Hepatocyte (in vitro differentiated cells): Measurements from ENCODE around the gene FCGR3A. TPM values are rescaled to one million over a fixed set of nuclear protein-coding genes. Genes with fewer than 3 reads are reported as not detected.
"Not testable (repeated sequence)": the region's sequence is repeated elsewhere in the genome, so short reads cannot be mapped to it uniquely, and the experiment has no call there.

Source experiments
- DNase-seq: peaks from one replicate; pipeline ENCODE4 v3.0.0-alpha.2; 2016; ENCODE audit warnings: low spot score
- H2AFZ ChIP-seq: fragments of 200-600 bp; sonication (generic); 2 replicates; pipeline ENCODE4 v1.6.0; 2016; ENCODE audit warnings: antibody characterized with exemption, mild to moderate bottlenecking
- H3K27ac ChIP-seq: fragments of 200-600 bp; sonication (generic); 2 replicates; pipeline ENCODE4 v1.5.1; 2016; ENCODE audit warnings: mild to moderate bottlenecking
- H3K27me3 ChIP-seq: fragments of 200-600 bp; sonication (generic); 2 replicates; pipeline ENCODE4 v1.6.1; 2016
- H3K36me3 ChIP-seq: fragments of 200-600 bp; sonication (generic); replicated peaks from 2 replicates; pipeline ENCODE4 v1.5.1; 2016; ENCODE audit warnings: low read depth; ENCODE audit not compliant: insufficient read depth
- H3K4me1 ChIP-seq: fragments of 200-600 bp; sonication (generic); 2 replicates; pipeline ENCODE4 v1.5.1; 2016; ENCODE audit warnings: mild to moderate bottlenecking, moderate library complexity; ENCODE audit not compliant: insufficient read depth
- H3K4me2 ChIP-seq: fragments of 200-600 bp; sonication (generic); 2 replicates; pipeline ENCODE4 v1.6.0; 2016
- H3K4me3 ChIP-seq: fragments of 200-600 bp; sonication (generic); 2 replicates; pipeline ENCODE4 v1.5.1; 2016; ENCODE audit warnings: mild to moderate bottlenecking
- H3K79me2 ChIP-seq: fragments of 200-600 bp; sonication (generic); 2 replicates; pipeline ENCODE4 v1.6.0; 2017; ENCODE audit warnings: mild to moderate bottlenecking
- H3K9me2 ChIP-seq: fragments of 200-600 bp; sonication (generic); replicated peaks from 2 replicates; pipeline ENCODE4 v1.6.0; 2017; ENCODE audit warnings: mild to moderate bottlenecking; ENCODE audit not compliant: insufficient read depth
- H3K9me3 ChIP-seq: fragments of 200-600 bp; sonication (generic); 2 replicates; pipeline ENCODE4 v1.5.1; 2016; ENCODE audit warnings: low read depth, mild to moderate bottlenecking
- H4K20me1 ChIP-seq: fragments of 200-600 bp; sonication (generic); 2 replicates; pipeline ENCODE4 v1.6.0; 2016; ENCODE audit warnings: mild to moderate bottlenecking; ENCODE audit not compliant: insufficient read depth, poor library complexity, severe bottlenecking
- WGBS: methylation state at CpG from one replicate; pipeline ENCODE4 v1.1.6; 2016; ENCODE audit warnings: low lambda C conversion rate; ENCODE audit errors: missing lambda C conversion rate; 5-methylcytosine and 5-hydroxymethylcytosine counted together
- polyA plus RNA-seq: library from polyadenylated mRNA; unstranded; fragments of >200 nt; fragmentation: Nextera tagmentation; extraction: Ambion mirVana; gene quantifications from 2 replicates; pipeline ENCODE4 v1.2.1, GENCODE V29; 2016
- total RNA-seq: library from RNA; depleted of rRNA; stranded (reverse); fragments of >200 nt; gene quantifications from 2 replicates; pipeline ENCODE4 v1.2.3, GENCODE V29; 2014

FCGR3A gene
- total and polyA plus RNA-seq, 2 experiments from 2014 or later, result 0.17 to 0.31 TPM

GRCh38 chr1:161589920-161590319, 40.3 kb upstream of the FCGR3A start:
- not testable (repeated sequence) for H3K4me2 ChIP-seq, H2AFZ ChIP-seq, H3K36me3 ChIP-seq, H3K4me1 ChIP-seq, H3K27me3 ChIP-seq, H3K27ac ChIP-seq, H3K9me2 ChIP-seq, H3K9me3 ChIP-seq, H3K79me2 ChIP-seq, H3K4me3 ChIP-seq, H4K20me1 ChIP-seq, DNase-seq
- 71% methylated on average over 1 of the region's 6 CpGs for WGBS

GRCh38 chr1:161589365-161589764, 39.7 kb upstream of the FCGR3A start:
- not testable (repeated sequence) for H3K27me3 ChIP-seq, H4K20me1 ChIP-seq, H3K36me3 ChIP-seq, H3K79me2 ChIP-seq, H3K9me3 ChIP-seq, H3K4me1 ChIP-seq, H3K27ac ChIP-seq, H3K4me2 ChIP-seq, H3K4me3 ChIP-seq, H3K9me2 ChIP-seq, H2AFZ ChIP-seq, DNase-seq
- WGBS, result 61% methylated on average over 8 of the region's 8 CpGs

- H3K27ac ChIP-seq, H3K36me3 ChIP-seq, H3K79me2 ChIP-seq, H3K4me2 ChIP-seq, H3K9me2 ChIP-seq, H2AFZ ChIP-seq, H3K4me3 ChIP-seq, H4K20me1 ChIP-seq, H3K27me3 ChIP-seq, H3K9me3 ChIP-seq, DNase-seq, H3K4me1 ChIP-seq: not testable (repeated sequence)
- no CpG with 5 or more reads among the region's 6 CpGs for WGBS
Observed at GRCh38 chr1:161588596-161588995, 39.0 kb upstream of the FCGR3A start.

- H3K79me2 ChIP-seq, H4K20me1 ChIP-seq: not testable (repeated sequence)
- WGBS, result no CpG with 5 or more reads among the region's 4 CpGs
Observed at GRCh38 chr1:161582882-161583281, 33.3 kb upstream of the FCGR3A start.

GRCh38 chr1:161580879-161581537, 31.4 kb upstream of the FCGR3A start:
- not testable (repeated sequence) for H3K9me2 ChIP-seq, DNase-seq, H3K27me3 ChIP-seq, H3K4me3 ChIP-seq, H4K20me1 ChIP-seq, H3K4me2 ChIP-seq, H3K4me1 ChIP-seq, H3K36me3 ChIP-seq, H3K9me3 ChIP-seq, H3K79me2 ChIP-seq, H2AFZ ChIP-seq, H3K27ac ChIP-seq
- no CpG with 5 or more reads among the region's 4 CpGs for WGBS

More at GRCh38 chr1:161582882-161583281, 33.3 kb upstream of the FCGR3A start:
- not testable (repeated sequence) for H3K4me3 ChIP-seq, H3K4me1 ChIP-seq, H3K9me2 ChIP-seq, H3K36me3 ChIP-seq, H3K4me2 ChIP-seq, DNase-seq, H2AFZ ChIP-seq, H3K27ac ChIP-seq, H3K27me3 ChIP-seq, H3K9me3 ChIP-seq

GRCh38 chr1:161579856-161580507, 30.4 kb upstream of the FCGR3A start:
- not testable (repeated sequence) for H3K27me3 ChIP-seq, H2AFZ ChIP-seq, H3K27ac ChIP-seq, H3K4me3 ChIP-seq, H3K4me1 ChIP-seq, H3K4me2 ChIP-seq, H3K79me2 ChIP-seq, H4K20me1 ChIP-seq, H3K9me2 ChIP-seq, H3K9me3 ChIP-seq, H3K36me3 ChIP-seq, DNase-seq
- no CpG with 5 or more reads among the region's 8 CpGs for WGBS

- not testable (repeated sequence) for H3K4me3 ChIP-seq, H3K9me3 ChIP-seq, H3K79me2 ChIP-seq, DNase-seq, H3K4me2 ChIP-seq, H3K27ac ChIP-seq, H3K9me2 ChIP-seq, H3K4me1 ChIP-seq, H2AFZ ChIP-seq, H3K36me3 ChIP-seq, H3K27me3 ChIP-seq, H4K20me1 ChIP-seq
Observed at GRCh38 chr1:161576676-161577075, 27.1 kb upstream of the FCGR3A start.

- H2AFZ ChIP-seq, H3K36me3 ChIP-seq: not testable (repeated sequence)
- WGBS, result 79% methylated on average over 2 of the region's 8 CpGs
Observed at GRCh38 chr1:161571703-161572102, 22.1 kb upstream of the FCGR3A start.

GRCh38 chr1:161566602-161566960, 17.0 kb upstream of the FCGR3A start:
- not testable (repeated sequence) for H3K36me3 ChIP-seq, H3K9me3 ChIP-seq, H3K79me2 ChIP-seq, H4K20me1 ChIP-seq, H3K9me2 ChIP-seq, H3K4me3 ChIP-seq, H3K27ac ChIP-seq, DNase-seq, H3K4me1 ChIP-seq, H2AFZ ChIP-seq, H3K27me3 ChIP-seq
- H3K4me2 ChIP-seq, result peak overlapping the region; percentile 12
- 100% methylated on average over 1 of the region's 3 CpGs for WGBS

More at GRCh38 chr1:161571703-161572102, 22.1 kb upstream of the FCGR3A start:
- H3K4me3 ChIP-seq, H3K4me1 ChIP-seq, H3K4me2 ChIP-seq, H3K27me3 ChIP-seq, H3K9me2 ChIP-seq, DNase-seq, H3K27ac ChIP-seq, H4K20me1 ChIP-seq, H3K79me2 ChIP-seq, H3K9me3 ChIP-seq: not testable (repeated sequence)
